Suprapubic skin (tissue), 4 donors: ENCODE results near the gene EXOSC7. TPM values are rescaled to one million over a fixed set of nuclear protein-coding genes. Genes with fewer than 3 reads are reported as not detected.
A peak's percentile ranks its signal among the peaks of the same experiment; 100 is the strongest.

ENCODE experiments used
- DNase-seq, 2 donors: peaks; one replicate each; pipeline ENCODE4 v3.0.0-alpha.2; 2019; ENCODE audit warnings: low spot score in 2 of 2
- H3K27ac ChIP-seq: fragments of 200-600 bp; sonication (generic); one replicate; pipeline ENCODE4 v1.5.1; 2019
- H3K27me3 ChIP-seq: fragments of 200-600 bp; sonication (generic); one replicate; pipeline ENCODE4 v1.5.1; 2019
- H3K36me3 ChIP-seq: fragments of 200-600 bp; sonication (generic); one replicate; pipeline ENCODE4 v1.5.1; 2019
- H3K4me1 ChIP-seq: fragments of 200-600 bp; sonication (generic); one replicate; pipeline ENCODE4 v1.5.1; 2019
- H3K4me3 ChIP-seq: fragments of 200-600 bp; sonication (generic); one replicate; pipeline ENCODE4 v1.5.1; 2019; ENCODE audit warnings: mild to moderate bottlenecking
- H3K9me3 ChIP-seq: fragments of 200-600 bp; sonication (generic); one replicate; pipeline ENCODE4 v1.5.1; 2019
- EP300 ChIP-seq: sonication (generic); formaldehyde crosslinking; IDR thresholded peaks from one replicate; pipeline ENCODE4 v1.6.1; 2017; ENCODE audit warnings: antibody characterized with exemption
- POLR2A ChIP-seq, 2 donors: fragments of 450-650 bp; IDR thresholded peaks; one replicate each; pipeline ENCODE4 v1.6.1; 2017; ENCODE audit warnings: antibody characterized with exemption in 2 of 2, mild to moderate bottlenecking in 2 of 2, moderate library complexity in 2 of 2
- POLR2AphosphoS5 ChIP-seq, 3 donors: sonication (generic); formaldehyde crosslinking; IDR thresholded peaks; one replicate each; pipeline ENCODE4 v1.6.1; 2017; ENCODE audit warnings: antibody characterized with exemption in 3 of 3
- WGBS: methylation state at CpG from one replicate; pipeline ENCODE4 v1.1.5; 2018; 5-methylcytosine and 5-hydroxymethylcytosine counted together
- total RNA-seq, 4 donors: library from RNA; depleted of rRNA; stranded (reverse); fragments of >200 nt; gene quantifications; one replicate each; pipeline ENCODE4 v1.1.0, GENCODE V29; 2016
- TF ChIP-seq, protein P1 (sequence below), 2 donors: fragments of 200-600 bp in 1 of 2; fragments of 450-650 bp in 1 of 2; sonication (generic) in 1 of 2; IDR thresholded peaks; one replicate each; pipeline ENCODE4 v1.5.1; 2016 to 2019; ENCODE audit warnings: antibody characterized with exemption in 2 of 2, mild to moderate bottlenecking in 1 of 2, moderate library complexity in 1 of 2

The EXOSC7 gene
- 100 to 1,000 TPM in 1 of 4 donors, 10 to 100 TPM in 3; 72.1 to 216 (median 88.7) TPM for total RNA-seq

DNA sequence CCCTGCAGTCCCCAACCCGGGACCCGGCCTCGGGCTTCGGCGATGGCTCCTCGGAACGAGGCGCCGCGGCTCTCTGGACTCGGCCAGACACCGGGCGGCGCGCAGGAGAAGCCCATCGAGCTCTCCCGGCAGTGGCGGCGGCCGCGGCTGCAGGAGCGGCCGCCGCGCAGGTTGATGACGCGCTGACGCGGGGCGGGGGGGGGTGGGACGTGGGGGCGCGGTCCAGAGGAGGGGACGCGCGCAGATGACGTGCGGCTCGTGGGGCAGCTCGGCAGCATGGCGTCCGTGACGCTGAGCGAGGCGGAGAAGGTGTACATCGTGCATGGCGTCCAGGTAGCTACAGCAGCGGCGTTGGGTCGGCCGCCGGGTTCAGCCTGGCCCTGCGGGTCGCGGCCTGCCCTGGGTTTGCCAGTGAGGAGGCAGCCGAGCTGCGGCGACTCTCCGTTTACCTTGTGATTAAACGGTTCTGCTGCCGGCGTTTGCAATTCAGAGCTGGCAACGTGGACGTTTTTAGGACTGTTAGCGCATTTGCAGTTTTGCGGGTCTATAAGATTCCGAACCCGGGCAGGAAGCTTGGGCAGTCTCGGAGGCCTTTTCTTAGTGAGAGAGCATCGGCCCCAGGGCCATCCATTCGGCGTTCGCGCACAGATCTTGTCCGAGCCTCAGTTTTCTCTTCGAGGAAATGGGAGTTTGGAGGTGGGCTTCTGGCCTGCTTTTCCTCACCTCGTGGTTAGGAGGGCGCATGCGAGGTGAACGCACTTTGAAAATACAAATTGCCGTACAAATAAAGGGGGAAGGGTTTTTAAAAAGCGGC is at the start of gene EXOSC7, which contains the start of gene ZDHHC3:
Gene EXOSC7 (plus strand): TSS at position 243 of the 814 bp plus-strand sequence. CDS start 34 bp downstream, at position 277.
Gene ZDHHC3 (minus strand): TSS at position 173 of the 814 bp plus-strand sequence. CDS start 16,738 bp downstream, outside the sequence.
- Histone ChIP-seq H3K36me3 (no peaks in the 10 kb centered on the region), H3K4me1 (peaks cover 78% of the 10 kb centered on the region)
- WGBS: 0% methylated on average over 8 of the region's 82 CpGs

DNA sequence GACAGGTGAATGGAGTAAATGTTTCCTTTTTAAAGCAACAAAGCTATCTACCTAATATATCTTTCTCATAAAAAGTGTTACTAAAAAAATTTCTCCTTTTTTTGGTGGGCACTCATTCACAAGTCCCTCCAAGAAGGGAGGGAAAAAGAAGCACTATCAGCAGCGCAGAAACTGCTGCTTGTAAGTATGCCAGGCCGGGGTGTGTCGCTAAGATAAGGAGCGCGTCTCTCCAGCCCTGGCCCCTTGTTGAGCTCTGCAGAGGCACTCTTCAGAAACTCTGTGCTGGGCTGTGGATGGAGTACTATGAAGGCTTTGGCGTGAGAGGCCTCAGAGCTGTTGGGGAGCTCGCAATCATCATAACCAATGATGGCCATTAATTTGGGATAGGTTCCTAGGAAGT is 49.1 kb upstream of the EXOSC7 start:
- TF ChIP-seq, protein P1, sequence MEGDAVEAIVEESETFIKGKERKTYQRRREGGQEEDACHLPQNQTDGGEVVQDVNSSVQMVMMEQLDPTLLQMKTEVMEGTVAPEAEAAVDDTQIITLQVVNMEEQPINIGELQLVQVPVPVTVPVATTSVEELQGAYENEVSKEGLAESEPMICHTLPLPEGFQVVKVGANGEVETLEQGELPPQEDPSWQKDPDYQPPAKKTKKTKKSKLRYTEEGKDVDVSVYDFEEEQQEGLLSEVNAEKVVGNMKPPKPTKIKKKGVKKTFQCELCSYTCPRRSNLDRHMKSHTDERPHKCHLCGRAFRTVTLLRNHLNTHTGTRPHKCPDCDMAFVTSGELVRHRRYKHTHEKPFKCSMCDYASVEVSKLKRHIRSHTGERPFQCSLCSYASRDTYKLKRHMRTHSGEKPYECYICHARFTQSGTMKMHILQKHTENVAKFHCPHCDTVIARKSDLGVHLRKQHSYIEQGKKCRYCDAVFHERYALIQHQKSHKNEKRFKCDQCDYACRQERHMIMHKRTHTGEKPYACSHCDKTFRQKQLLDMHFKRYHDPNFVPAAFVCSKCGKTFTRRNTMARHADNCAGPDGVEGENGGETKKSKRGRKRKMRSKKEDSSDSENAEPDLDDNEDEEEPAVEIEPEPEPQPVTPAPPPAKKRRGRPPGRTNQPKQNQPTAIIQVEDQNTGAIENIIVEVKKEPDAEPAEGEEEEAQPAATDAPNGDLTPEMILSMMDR (IDR thresholded peaks at IDR 0.05): no peak
- TF ChIP-seq EP300 (no peak), POLR2AphosphoS5 (IDR thresholded peaks at IDR 0.05) (no peak), POLR2A (IDR thresholded peaks at IDR 0.05) (no peak)
- Histone ChIP-seq H3K36me3 (peaks cover 78% of the 10 kb centered on the region), H3K27ac (no peak overlapping the region), H3K9me3 (no peaks in the 10 kb centered on the region), H3K4me1 (peaks cover 11% of the 10 kb centered on the region), H3K27me3 (no peaks in the 10 kb centered on the region), H3K4me3 (no peak overlapping the region)
- DNase-seq: no peak
- 93% methylated on average over 7 of the region's 7 CpGs for WGBS

More for the DNA sequence above, at the start of gene EXOSC7, which contains the start of gene ZDHHC3:
- peak; percentile 91 for DNase-seq
- Histone ChIP-seq H3K27me3 (no peaks in the 10 kb centered on the region), H3K9me3 (no peaks in the 10 kb centered on the region), H3K4me3 (peak within 1 kb of the TSS; percentile 92), H3K27ac (peak within 1 kb of the TSS; percentile 90)
- TF ChIP-seq, protein P1 (IDR thresholded peaks at IDR 0.05): no peak
- TF ChIP-seq EP300: no peak
- TF ChIP-seq POLR2A (IDR thresholded peaks at IDR 0.05): peak in 1 of 2 donors; percentile 38
- TF ChIP-seq POLR2AphosphoS5 (IDR thresholded peaks at IDR 0.05): peak in 2 of 3 donors; percentile 31 to 70

DNA sequence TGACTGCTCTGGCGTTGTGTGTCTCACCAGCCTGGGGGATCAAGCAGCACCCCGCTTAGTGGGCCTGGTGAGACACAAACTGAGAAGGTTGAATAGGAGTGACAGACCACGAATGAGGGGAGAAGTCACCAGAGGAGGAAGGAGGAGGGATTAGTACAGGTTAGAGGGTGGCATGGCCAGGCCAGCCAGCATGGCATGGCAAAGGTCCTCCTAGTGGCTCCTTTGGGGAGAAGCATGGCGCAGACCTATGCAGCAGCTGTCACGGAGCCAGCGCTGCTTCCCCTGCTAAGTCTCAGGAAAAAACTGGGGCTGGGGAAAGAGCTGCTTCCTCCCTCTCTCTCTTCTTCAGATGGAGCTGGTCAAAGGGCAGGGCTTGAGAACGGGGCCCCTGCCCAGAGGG is 48.7 kb upstream of the EXOSC7 start:
- no peaks in the 10 kb centered on the region for H3K9me3 ChIP-seq
- peaks cover 11% of the 10 kb centered on the region for H3K4me1 ChIP-seq
- DNase-seq: no peak
- H3K36me3 ChIP-seq: peaks cover 78% of the 10 kb centered on the region
- no peak overlapping the region for H3K4me3 ChIP-seq
- no peak overlapping the region for H3K27ac ChIP-seq
- H3K27me3 ChIP-seq: no peaks in the 10 kb centered on the region
- TF ChIP-seq, protein P1 (IDR thresholded peaks at IDR 0.05): no peak
- TF ChIP-seq EP300 (no peak), POLR2A (IDR thresholded peaks at IDR 0.05) (no peak), POLR2AphosphoS5 (IDR thresholded peaks at IDR 0.05) (no peak)
- 92% methylated on average over 7 of the region's 7 CpGs for WGBS

DNA sequence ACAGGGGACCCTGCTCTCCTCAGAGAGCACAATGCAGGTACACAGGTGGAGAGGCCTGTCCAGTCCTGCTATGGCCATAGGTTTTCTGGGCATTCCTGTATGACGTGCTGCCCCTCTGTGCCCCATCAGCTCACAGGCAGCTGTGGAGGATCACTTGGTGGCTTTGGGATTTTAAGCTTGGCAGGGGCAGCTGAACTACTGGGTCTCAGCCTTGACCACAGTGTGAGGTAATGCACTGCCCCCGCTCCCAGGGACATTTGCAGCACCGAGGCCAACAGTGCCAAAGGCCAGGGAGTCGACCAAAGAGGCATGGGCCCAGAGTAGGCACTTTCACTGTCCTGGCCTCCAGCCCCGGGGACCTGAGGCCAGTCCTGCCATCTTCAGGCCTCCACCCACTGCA is 46.3 kb upstream of the EXOSC7 start:
- 96% methylated on average over 5 of the region's 5 CpGs for WGBS
- no peak for DNase-seq
- H3K4me1 ChIP-seq: peaks cover 1% of the 10 kb centered on the region
- H3K27ac ChIP-seq: no peak overlapping the region
- H3K4me3 ChIP-seq: no peak overlapping the region
- H3K36me3 ChIP-seq: peaks cover 85% of the 10 kb centered on the region
- TF ChIP-seq POLR2AphosphoS5 (IDR thresholded peaks at IDR 0.05): no peak
- TF ChIP-seq POLR2A (IDR thresholded peaks at IDR 0.05): no peak
- TF ChIP-seq EP300: no peak
- TF ChIP-seq, protein P1 (IDR thresholded peaks at IDR 0.05): no peak
- no peaks in the 10 kb centered on the region for H3K9me3 ChIP-seq
- H3K27me3 ChIP-seq: no peaks in the 10 kb centered on the region

DNA sequence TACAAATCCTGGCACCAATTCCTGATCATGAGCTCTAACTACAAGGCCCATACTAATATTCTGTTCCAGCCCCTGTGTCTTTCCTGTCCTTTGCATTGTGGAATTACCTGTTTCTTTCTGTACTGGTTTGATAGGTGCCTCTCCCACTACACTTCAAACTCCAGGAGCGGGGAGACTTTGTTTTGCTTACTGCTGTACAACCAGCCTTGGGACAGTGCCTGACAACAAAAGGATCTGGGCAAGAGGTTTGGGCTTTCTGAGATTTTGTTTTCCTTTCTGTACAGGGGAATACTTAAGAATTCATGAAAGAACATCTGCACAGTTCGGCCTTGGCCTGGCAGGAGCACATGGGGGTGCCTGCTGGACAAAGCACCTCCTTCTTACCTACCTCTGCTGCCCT is 45.1 kb upstream of the EXOSC7 start:
- no peak for DNase-seq
- TF ChIP-seq POLR2AphosphoS5 (IDR thresholded peaks at IDR 0.05) (no peak), POLR2A (IDR thresholded peaks at IDR 0.05) (no peak), EP300 (no peak)
- TF ChIP-seq, protein P1 (IDR thresholded peaks at IDR 0.05): no peak
- no peak overlapping the region for H3K27ac ChIP-seq

More for the DNA sequence above, 45.1 kb upstream of the EXOSC7 start:
- Histone ChIP-seq H3K4me3 (no peak overlapping the region), H3K4me1 (no peaks in the 10 kb centered on the region), H3K27me3 (no peaks in the 10 kb centered on the region), H3K36me3 (peaks cover 86% of the 10 kb centered on the region), H3K9me3 (no peaks in the 10 kb centered on the region)
- WGBS: 86% methylated on average over 2 of the region's 2 CpGs
